Activated CD4-positive, alpha-beta T cell treated with anti-CD3 and anti-CD28 coated beads for 24 hours (primary cell): ENCODE data around the gene RND3.

Experiments used
- DNase-seq, 2 donors: peaks; one replicate each; pipeline ENCODE4 v3.0.0-alpha.2; 2020; ENCODE audit warnings: low read depth in 2 of 2

Gene RND3

GRCh38 chr2:150476286-150476685, 11.2 kb downstream of the RND3 start:
- no peak for DNase-seq

GRCh38 chr2:150475479-150476250, 11.8 kb downstream of the RND3 start:
- no peak for DNase-seq

GRCh38 chr2:150474326-150475074, 13.0 kb downstream of the RND3 start:
- DNase-seq = no peak

GRCh38 chr2:150473767-150474166, 13.7 kb downstream of the RND3 start:
- no peak for DNase-seq

GRCh38 chr2:150472511-150472899, 15.0 kb downstream of the RND3 start:
- DNase-seq = no peak

- no peak for DNase-seq
These were observed 15.5 kb downstream of the RND3 start for GRCh38 chr2:150471813-150472510.

GRCh38 chr2:150470435-150470834, 17.0 kb downstream of the RND3 start:
- DNase-seq = no peak

GRCh38 chr2:150469706-150470274, 17.7 kb downstream of the RND3 start:
- no peak for DNase-seq

- no peak for DNase-seq
These were observed 19.0 kb downstream of the RND3 start for GRCh38 chr2:150468350-150468960.

- no peak for DNase-seq
These were observed 19.9 kb downstream of the RND3 start for GRCh38 chr2:150467621-150467963.

GRCh38 chr2:150466741-150467620, 20.5 kb downstream of the RND3 start:
- DNase-seq = no peak

- no peak for DNase-seq
These were observed 21.5 kb downstream of the RND3 start for GRCh38 chr2:150465703-150466569.

GRCh38 chr2:150464986-150465385, 22.5 kb downstream of the RND3 start:
- no peak for DNase-seq

- DNase-seq = no peak
These were observed 23.2 kb downstream of the RND3 start for GRCh38 chr2:150464270-150464669.

GRCh38 chr2:150462770-150463169, 24.7 kb downstream of the RND3 start:
- no peak for DNase-seq

- no peak for DNase-seq
These were observed 28.2 kb downstream of the RND3 start for GRCh38 chr2:150459281-150459680.

- DNase-seq = no peak
These were observed 36.7 kb downstream of the RND3 start for GRCh38 chr2:150450765-150451164.

- no peak for DNase-seq
These were observed 37.6 kb downstream of the RND3 start for GRCh38 chr2:150449856-150450255.

GRCh38 chr2:150445398-150445797, 42.1 kb downstream of the RND3 start:
- no peak for DNase-seq

GRCh38 chr2:150442484-150442883, 45.0 kb downstream of the RND3 start:
- no peak for DNase-seq
